Naive thymus-derived CD4-positive, alpha-beta T cell (primary cell): Measurements from ENCODE around the gene COL1A1. TPM values are rescaled to one million over a fixed set of nuclear protein-coding genes. Genes with fewer than 3 reads are reported as not detected.
A peak's percentile ranks its signal among the peaks of the same experiment; 100 is the strongest.

Source experiments
- ATAC-seq: fragments of 150-1000 bp; cut with Tn5 transposase; 2 replicates; pipeline ENCODE4 v1.10.0; 2021; ENCODE audit warnings: mild to moderate bottlenecking, moderate library complexity
- CTCF ChIA-PET: fragments of 350-600 bp; sonication (Branson Sonifier 250); formaldehyde crosslinking; loops from one replicate; lab custom pipeline; 2021; ENCODE audit warnings: antibody characterized with exemption; lab: Charles Lee
- POLR2A ChIA-PET: fragments of 350-600 bp; sonication (Branson Sonifier 250); formaldehyde crosslinking; loops from one replicate; lab custom pipeline; 2021; ENCODE audit warnings: antibody characterized with exemption, inconsistent platforms; lab: Charles Lee
- DNase-seq, 9 donors: peaks; one replicate each; pipeline versions ENCODE4 v3.0.0 to v3.0.0-alpha.2; 2020 to 2022; ENCODE audit warnings: mixed read lengths in 1 of 9
- H3K27ac ChIP-seq: one replicate; pipeline ENCODE4 v1.7.0; 2013; ENCODE audit warnings: mild to moderate bottlenecking, low read depth, low read length, moderate library complexity
- H3K27me3 ChIP-seq, 2 donors: one replicate each; pipeline ENCODE4 v1.7.0; 2013; ENCODE audit warnings: low read length in 2 of 2, mild to moderate bottlenecking in 2 of 2, moderate library complexity in 2 of 2; ENCODE audit not compliant: control insufficient read depth in 2 of 2, insufficient read depth in 2 of 2
- H3K36me3 ChIP-seq, 3 experiments: 1 replicate in 2 of 3; 2 replicates in 1 of 3; pipeline ENCODE4 v1.7.0; 2013; ENCODE audit warnings: low read length in 3 of 3, mild to moderate bottlenecking in 3 of 3, moderate library complexity in 1 of 3; ENCODE audit not compliant: insufficient read depth in 3 of 3, control insufficient read depth in 2 of 3
- H3K4me1 ChIP-seq, 2 donors: one replicate each; pipeline ENCODE4 v1.7.0; 2013; ENCODE audit warnings: low read length in 2 of 2, mild to moderate bottlenecking in 2 of 2, moderate library complexity in 1 of 2; ENCODE audit not compliant: control insufficient read depth in 2 of 2, insufficient read depth in 2 of 2
- H3K4me3 ChIP-seq: 2 replicates; pipeline ENCODE4 v1.7.0; 2013; ENCODE audit warnings: mild to moderate bottlenecking, low read length
- H3K9me3 ChIP-seq, 3 experiments: 1 replicate in 2 of 3; 2 replicates in 1 of 3; pipeline ENCODE4 v1.7.0; 2013; ENCODE audit warnings: low read length in 3 of 3; ENCODE audit not compliant: control insufficient read depth in 2 of 3
- H3K27ac Mint-ChIP-seq, 9 donors: one replicate each; pipeline ENCODE4 v1.8.0; 2020 to 2022; ENCODE audit warnings: mixed read lengths in 9 of 9, mild to moderate bottlenecking in 8 of 9, moderate library complexity in 5 of 9, inconsistent platforms in 2 of 9
- H3K27me3 Mint-ChIP-seq, 5 donors: one replicate each; pipeline ENCODE4 v1.8.0; 2021 to 2022; ENCODE audit warnings: mixed read lengths in 5 of 5, mild to moderate bottlenecking in 1 of 5
- H3K36me3 Mint-ChIP-seq, 5 donors: one replicate each; pipeline ENCODE4 v1.8.0; 2020 to 2022; ENCODE audit warnings: mixed read lengths in 5 of 5, mild to moderate bottlenecking in 3 of 5, inconsistent platforms in 1 of 5
- H3K4me1 Mint-ChIP-seq, 7 donors: one replicate each; pipeline ENCODE4 v1.8.0; 2020 to 2022; ENCODE audit warnings: mixed read lengths in 7 of 7, mild to moderate bottlenecking in 3 of 7, inconsistent platforms in 1 of 7
- H3K4me3 Mint-ChIP-seq, 10 donors: one replicate each; pipeline ENCODE4 v1.8.0; 2020 to 2022; ENCODE audit warnings: mild to moderate bottlenecking in 10 of 10, mixed read lengths in 10 of 10, moderate library complexity in 6 of 10, inconsistent platforms in 2 of 10
- H3K9me3 Mint-ChIP-seq, 11 donors: one replicate each; pipeline ENCODE4 v1.8.0; 2020 to 2022; ENCODE audit warnings: mixed read lengths in 11 of 11, mild to moderate bottlenecking in 4 of 11, inconsistent platforms in 1 of 11, moderate library complexity in 1 of 11
- intact Hi-C, 2 donors: fragments of 100-400 bp; cut with micrococcal nuclease; formaldehyde crosslinking; loops; one replicate each; pipeline ENCODE4 v1.15.1; 2023
- polyA plus RNA-seq, 2 donors: library from polyadenylated mRNA; unstranded; fragments of 300-500 nt; fragmentation: Illumina TruSeq; gene quantifications; one replicate each; pipeline ENCODE4 v1.2.3, GENCODE V29; 2021
- total RNA-seq, 6 experiments: library from RNA in 5 of 6; stranded (reverse) in 5 of 6; gene quantifications; 1 replicate in 5 of 6; 2 replicates in 1 of 6; pipeline ENCODE4 v1.2.3 and lab custom pipeline; 2021 to 2026

Gene COL1A1
- total and polyA plus RNA-seq, 7 experiments from 2014 or later = 0.36 to 12.6 (median 1.2) TPM; not detected in 2

- Histone ChIP-seq H3K36me3 (no peaks in the 10 kb centered on the region), H3K27ac (no peak overlapping the region), H3K4me3 (no peak overlapping the region), H3K27me3 (no peaks in the 10 kb centered on the region), H3K4me1 (peaks cover 9 to 10% of the 10 kb centered on the region in 2 donors), H3K9me3 (no peaks in the 10 kb centered on the region)
- Mint-ChIP-seq H3K4me3 (no peak overlapping the region), H3K9me3 (peaks cover 0 to 3% (median 0%) of the 10 kb centered on the region in 11 donors), H3K27me3 (no peaks in the 10 kb centered on the region), H3K27ac (peak overlapping the region in 1 of 9 donors; percentile 46), H3K36me3 (no peaks in the 10 kb centered on the region), H3K4me1 (peaks cover 11 to 14% (median 12%) of the 10 kb centered on the region in 7 donors)
- POLR2A ChIA-PET = interaction anchor here (1.0 kb wide), 1 partner anchor 8 kb away, joined by 4 read pairs; no protein-coding TSS in a partner anchor
- CTCF ChIA-PET = interaction anchor here (1.0 to 2.1 kb wide), 4 partner anchors 9 to 127 kb away, joined by 3 to 7 read pairs (median 4); no protein-coding TSS in a partner anchor
- intact Hi-C loops = no loop called here
- DNase-seq = no peak
- ATAC-seq = no peak
Observed at GRCh38 chr17:50170662-50171370, 30.6 kb downstream of the COL1A1 start.

- CTCF ChIA-PET = interaction anchor here (0.6 to 2.3 kb wide), 18 partner anchors 8 to 194 kb away, joined by 3 to 16 read pairs (median 4); partner anchors contain the start of genes PPP1R9B and TMEM92
- no peak for ATAC-seq
- H3K4me1 ChIP-seq = peaks cover 9 to 10% of the 10 kb centered on the region in 2 donors
Observed at GRCh38 chr17:50169881-50170459, 31.5 kb downstream of the COL1A1 start.

GRCh38 chr17:50169121-50169764 is 32.2 kb downstream of the COL1A1 start:
- ATAC-seq = peak; percentile 93
- Histone ChIP-seq H3K36me3 (no peaks in the 10 kb centered on the region), H3K9me3 (no peaks in the 10 kb centered on the region), H3K4me1 (peaks cover 9 to 10% of the 10 kb centered on the region in 2 donors), H3K4me3 (peak overlapping the region; percentile 52), H3K27me3 (no peaks in the 10 kb centered on the region), H3K27ac (peak overlapping the region; percentile 38)
- peak overlapping the region; percentile 24 to 93 (median 79) for H3K27ac Mint-ChIP-seq
- ChIA-PET POLR2A (interaction anchor here (0.6 kb wide), 2 partner anchors 9 to 155 kb away, joined by 3 read pairs; no protein-coding TSS in a partner anchor), CTCF (interaction anchor here (0.5 to 2.3 kb wide), 21 partner anchors 8 to 954 kb away, joined by 3 to 16 read pairs (median 4); partner anchors contain the start of genes PPP1R9B and TMEM92)
- intact Hi-C loops = loop anchor here (1.0 kb wide), 3 partner anchors 29 to 128 kb away; no protein-coding TSS in a partner anchor
- H3K4me1 Mint-ChIP-seq = peaks cover 11 to 14% (median 12%) of the 10 kb centered on the region in 7 donors
- peak; percentile 50 to 78 (median 71) for DNase-seq
- peak overlapping the region; percentile 42 to 78 (median 62) for H3K4me3 Mint-ChIP-seq
- no peaks in the 10 kb centered on the region for H3K36me3 Mint-ChIP-seq
- no peaks in the 10 kb centered on the region for H3K27me3 Mint-ChIP-seq
- H3K9me3 Mint-ChIP-seq = peaks cover 0 to 5% (median 0%) of the 10 kb centered on the region in 11 donors

More at GRCh38 chr17:50169881-50170459, 31.5 kb downstream of the COL1A1 start:
- Mint-ChIP-seq H3K9me3 (peaks cover 0 to 5% (median 0%) of the 10 kb centered on the region in 11 donors), H3K4me1 (peaks cover 11 to 14% (median 12%) of the 10 kb centered on the region in 7 donors), H3K4me3 (peak overlapping the region in 1 of 10 donors; percentile 78), H3K27me3 (no peaks in the 10 kb centered on the region), H3K36me3 (no peaks in the 10 kb centered on the region), H3K27ac (peak overlapping the region in 5 of 9 donors; percentile 14 to 93 (median 80))
- POLR2A ChIA-PET = interaction anchor here (0.6 kb wide), 1 partner anchor 156 kb away, joined by 3 read pairs; no protein-coding TSS in a partner anchor
- intact Hi-C loops = loop anchor here (1.0 kb wide), 3 partner anchors 28 to 127 kb away; no protein-coding TSS in a partner anchor
- Histone ChIP-seq H3K27me3 (no peaks in the 10 kb centered on the region), H3K4me3 (no peak overlapping the region), H3K27ac (no peak overlapping the region), H3K9me3 (no peaks in the 10 kb centered on the region), H3K36me3 (no peaks in the 10 kb centered on the region)
- DNase-seq = no peak

- CTCF ChIA-PET = interaction anchor here (1.2 to 2.3 kb wide), 4 partner anchors 27 to 44 kb away, joined by 3 to 16 read pairs (median 4); no protein-coding TSS in a partner anchor
- peaks cover 14 to 20% (median 16%) of the 10 kb centered on the region in 7 donors for H3K4me1 Mint-ChIP-seq
- no peak for DNase-seq
- POLR2A ChIA-PET = interaction anchor here (0.6 to 0.8 kb wide), 2 partner anchors 16 to 20 kb away, joined by 3 read pairs; no protein-coding TSS in a partner anchor
- H3K4me3 ChIP-seq = no peak overlapping the region
- intact Hi-C loops = no loop called here
- peak overlapping the region in 7 of 9 donors; percentile 24 to 93 (median 79) for H3K27ac Mint-ChIP-seq
- no peaks in the 10 kb centered on the region for H3K36me3 ChIP-seq
- H3K9me3 ChIP-seq = no peaks in the 10 kb centered on the region
- peaks cover 0 to 5% (median 0%) of the 10 kb centered on the region in 11 donors for H3K9me3 Mint-ChIP-seq
- peaks cover 9 to 10% of the 10 kb centered on the region in 2 donors for H3K4me1 ChIP-seq
- H3K27me3 ChIP-seq = no peaks in the 10 kb centered on the region
- H3K27me3 Mint-ChIP-seq = no peaks in the 10 kb centered on the region
- no peaks in the 10 kb centered on the region for H3K36me3 Mint-ChIP-seq
- peak overlapping the region in 6 of 10 donors; percentile 42 to 78 (median 64) for H3K4me3 Mint-ChIP-seq
- ATAC-seq = no peak
- peak overlapping the region; percentile 38 for H3K27ac ChIP-seq
Observed at GRCh38 chr17:50168319-50168718, 33.1 kb downstream of the COL1A1 start.

GRCh38 chr17:50167371-50167770 is 34.1 kb downstream of the COL1A1 start:
- Histone ChIP-seq H3K4me3 (no peak overlapping the region), H3K36me3 (no peaks in the 10 kb centered on the region), H3K4me1 (peaks cover 9 to 18% of the 10 kb centered on the region in 2 donors), H3K27me3 (no peaks in the 10 kb centered on the region), H3K9me3 (no peaks in the 10 kb centered on the region), H3K27ac (no peak overlapping the region)
- Mint-ChIP-seq H3K27ac (peak overlapping the region in 1 of 9 donors; percentile 29), H3K9me3 (peaks cover 0 to 5% (median 0%) of the 10 kb centered on the region in 11 donors), H3K36me3 (peaks cover 0 to 3% (median 0%) of the 10 kb centered on the region in 5 donors), H3K4me1 (peaks cover 18 to 24% (median 22%) of the 10 kb centered on the region in 7 donors), H3K4me3 (no peak overlapping the region), H3K27me3 (no peaks in the 10 kb centered on the region)
- ATAC-seq = no peak
- intact Hi-C loops = no loop called here
- POLR2A ChIA-PET = interaction anchor here (0.8 kb wide), 1 partner anchor 20 kb away, joined by 3 read pairs; no protein-coding TSS in a partner anchor
- CTCF ChIA-PET = interaction anchor here (1.9 kb wide), 1 partner anchor 45 kb away, joined by 4 read pairs; no protein-coding TSS in a partner anchor
- DNase-seq = no peak
